Kidney (tissue), 14 donors: ENCODE results near the gene RGS21. TPM values are rescaled to one million over a fixed set of nuclear protein-coding genes. Genes with fewer than 3 reads are reported as not detected.

Source experiments
- DNase-seq, 5 donors: peaks; one replicate each; pipeline ENCODE4 v3.0.0-alpha.2; 2013 to 2020
- FAIRE-seq: peaks from 2 replicates; lab custom pipeline; 2012; peaks lifted over from hg19 to GRCh38; lab: Jason Lieb, UNC
- H3K27ac ChIP-seq, 2 donors: one replicate each; pipeline ENCODE4 v1.7.0; 2013; ENCODE audit warnings: low read depth in 2 of 2, low read length in 2 of 2, inconsistent platforms in 1 of 2
- H3K27me3 ChIP-seq: one replicate; pipeline ENCODE4 v1.7.1; 2013; ENCODE audit warnings: low read length, inconsistent platforms; ENCODE audit not compliant: control insufficient read depth, insufficient read depth
- H3K36me3 ChIP-seq, 3 donors: one replicate each; pipeline versions ENCODE4 v1.7.0 to v1.7.1; 2013; ENCODE audit warnings: low read length in 3 of 3, control low read depth in 1 of 3, inconsistent platforms in 1 of 3; ENCODE audit not compliant: insufficient read depth in 3 of 3, control insufficient read depth in 2 of 3
- H3K4me1 ChIP-seq, 3 donors: one replicate each; pipeline versions ENCODE4 v1.7.0 to v1.7.1; 2013; ENCODE audit warnings: low read length in 3 of 3, inconsistent platforms in 1 of 3, low read depth in 1 of 3; ENCODE audit not compliant: control insufficient read depth in 2 of 3, insufficient read depth in 2 of 3
- H3K4me3 ChIP-seq, 3 donors: one replicate each; pipeline versions ENCODE4 v1.7.0 to v1.8.1; 2013; ENCODE audit warnings: low read length in 3 of 3, control low read depth in 1 of 3, inconsistent platforms in 1 of 3
- H3K9ac ChIP-seq, 3 donors: one replicate each; pipeline versions ENCODE4 v1.7.0 to v1.7.1; 2013; ENCODE audit warnings: low read length in 3 of 3, control low read depth in 1 of 3, inconsistent platforms in 1 of 3
- H3K9me3 ChIP-seq, 3 donors: one replicate each; pipeline versions ENCODE4 v1.7.0 to v1.7.1; 2013; ENCODE audit warnings: low read length in 3 of 3, control low read depth in 1 of 3, inconsistent platforms in 1 of 3; ENCODE audit not compliant: control insufficient read depth in 2 of 3, insufficient read depth in 1 of 3
- CTCF ChIP-seq: IDR thresholded peaks from 3 replicates; pipeline ENCODE4 v1.5.1; 2012; ENCODE audit warnings: mild to moderate bottlenecking, moderate library complexity, borderline replicate concordance; ENCODE audit not compliant: insufficient read depth; ENCODE audit errors: extremely low read depth
- intact Hi-C: fragments of 100-400 bp; cut with DNase I; formaldehyde crosslinking; loops from one replicate; pipeline ENCODE4 v1.11.1; 2022
- polyA plus RNA-seq: library from polyadenylated mRNA; stranded (reverse); fragments of 350-450 nt; fragmentation: Illumina TruSeq; extraction: RNeasy Lipid Tissue Mini Kit (QIAGEN cat#74804); gene quantifications from one replicate; pipeline ENCODE4 v1.2.3, GENCODE V29; 2014; ENCODE audit warnings: low read depth, low replicate concordance; ENCODE audit not compliant: insufficient read depth
- total RNA-seq: library from RNA; stranded (reverse); fragmentation: NEBNext Ultra II Directional; extraction: Animal tissue kit (Norgen Biotek cat#: 25700); gene quantifications from one replicate; pipeline ENCODE4 v1.2.1, GENCODE V29; 2021
- donor health status: control.
- donor health status: control.
- donor health status: control.
- donor health status: control.
- donor health status: control.
- donor health status: DM: yes; HTN: yes; CAD: no.
- donor health status: Normal renal cell carcinoma (clear cell type).

The RGS21 gene
- total and polyA plus RNA-seq, 2 donors from 2014 or later, result not detected

DNA sequence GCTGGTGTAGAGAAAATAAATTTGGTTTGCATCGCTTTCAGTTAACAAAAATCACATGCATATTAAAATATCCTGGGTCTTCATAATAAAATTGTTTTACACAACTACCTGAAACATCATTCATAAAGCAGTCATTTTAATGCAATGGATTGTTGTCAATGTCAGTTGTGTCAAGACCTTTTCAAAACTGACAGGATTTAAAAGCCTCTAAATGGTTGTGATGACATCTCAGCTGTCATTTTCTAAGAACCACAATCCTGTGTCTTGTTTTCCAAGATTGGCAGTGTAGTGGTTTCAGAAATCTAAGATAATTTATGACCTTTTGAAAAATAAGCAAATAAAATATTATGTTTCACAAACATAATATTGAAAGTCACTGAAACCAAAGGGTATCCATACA lies 42.0 kb downstream of the RGS21 start:
- no peak overlapping the region for H3K4me3 ChIP-seq
- FAIRE-seq (no peak), DNase-seq (no peak)
- no peak for TF ChIP-seq CTCF
- no peaks in the 10 kb centered on the region for H3K27me3 ChIP-seq
- no peak overlapping the region for H3K9ac ChIP-seq
- intact Hi-C loops, result no loop called here
- H3K9me3 ChIP-seq, result no peaks in the 10 kb centered on the region
- no peak overlapping the region for H3K27ac ChIP-seq
- no peaks in the 10 kb centered on the region for H3K4me1 ChIP-seq
- no peaks in the 10 kb centered on the region for H3K36me3 ChIP-seq

- no peaks in the 10 kb centered on the region for H3K4me1 ChIP-seq
- FAIRE-seq, result no peak
These were observed 46.4 kb downstream of the RGS21 start for GRCh38 chr1:192363177-192363576.

GRCh38 chr1:192367436-192367835 lies 50.6 kb downstream of the RGS21 start:
- Histone ChIP-seq H3K36me3 (no peaks in the 10 kb centered on the region), H3K27ac (no peak overlapping the region), H3K27me3 (no peaks in the 10 kb centered on the region), H3K4me3 (no peak overlapping the region), H3K4me1 (no peaks in the 10 kb centered on the region), H3K9me3 (no peaks in the 10 kb centered on the region), H3K9ac (no peak overlapping the region)
- no peak for TF ChIP-seq CTCF
- intact Hi-C loops, result no loop called here
- FAIRE-seq (no peak), DNase-seq (no peak)

More at GRCh38 chr1:192363177-192363576, 46.4 kb downstream of the RGS21 start:
- H3K9ac ChIP-seq, result no peak overlapping the region
- no peak overlapping the region for H3K4me3 ChIP-seq
- no peak overlapping the region for H3K27ac ChIP-seq
- H3K36me3 ChIP-seq, result no peaks in the 10 kb centered on the region
- no peak for DNase-seq
- H3K27me3 ChIP-seq, result no peaks in the 10 kb centered on the region
- intact Hi-C loops, result no loop called here
- no peak for TF ChIP-seq CTCF
- no peaks in the 10 kb centered on the region for H3K9me3 ChIP-seq

DNA sequence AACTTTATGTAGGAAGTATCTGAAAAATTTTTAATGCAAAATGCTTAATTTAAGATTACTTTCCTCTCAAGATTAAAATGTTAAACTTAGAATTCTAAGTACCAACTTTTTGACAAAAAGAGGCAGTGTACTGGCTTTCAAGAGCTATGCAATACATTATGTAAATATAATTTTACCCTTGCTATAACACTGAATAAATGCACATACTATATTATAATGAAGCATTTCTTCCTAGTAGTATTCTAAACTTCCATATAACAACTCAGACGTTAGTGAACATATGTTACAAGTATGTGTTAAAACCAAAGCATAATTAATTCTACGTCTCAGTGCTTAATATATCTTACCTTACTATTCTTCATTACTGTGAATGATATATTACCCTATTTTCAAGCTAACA lies 58.5 kb downstream of the RGS21 start:
- intact Hi-C loops, result no loop called here
- TF ChIP-seq CTCF, result no peak
- H3K27me3 ChIP-seq, result no peaks in the 10 kb centered on the region

More for the DNA sequence above, 58.5 kb downstream of the RGS21 start:
- Histone ChIP-seq H3K27ac (no peak overlapping the region), H3K9ac (no peak overlapping the region), H3K9me3 (no peaks in the 10 kb centered on the region), H3K4me1 (no peaks in the 10 kb centered on the region), H3K4me3 (no peak overlapping the region), H3K36me3 (no peaks in the 10 kb centered on the region)
- FAIRE-seq (no peak), DNase-seq (no peak)
